SK-N-DZ (cell line): ENCODE measurements around the gene LDLRAP1. TPM values are rescaled to one million over a fixed set of nuclear protein-coding genes. Genes with fewer than 3 reads are reported as not detected.
"Not testable (repeated sequence)": the region's sequence is repeated elsewhere in the genome, so short reads cannot be mapped to it uniquely, and the experiment has no call there.

Experiments used
- DNase-seq: peaks from one replicate; pipeline ENCODE4 v3.0.0-alpha.2; 2015; ENCODE audit warnings: low spot score
- polyA plus RNA-seq, 2 experiments: library from polyadenylated mRNA; depleted of rRNA; stranded (reverse); fragments of >200 nt; gene quantifications; 2 replicates each; pipeline ENCODE4 v1.2.3, GENCODE V29; 2014

Gene LDLRAP1, protein sequence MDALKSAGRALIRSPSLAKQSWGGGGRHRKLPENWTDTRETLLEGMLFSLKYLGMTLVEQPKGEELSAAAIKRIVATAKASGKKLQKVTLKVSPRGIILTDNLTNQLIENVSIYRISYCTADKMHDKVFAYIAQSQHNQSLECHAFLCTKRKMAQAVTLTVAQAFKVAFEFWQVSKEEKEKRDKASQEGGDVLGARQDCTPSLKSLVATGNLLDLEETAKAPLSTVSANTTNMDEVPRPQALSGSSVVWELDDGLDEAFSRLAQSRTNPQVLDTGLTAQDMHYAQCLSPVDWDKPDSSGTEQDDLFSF
- 0.20 and 0.23 TPM in 2 replicates for polyA plus RNA-seq (2014; cell fraction: cytosol; rRNA removed)
- 0.06 and 0.21 TPM in 2 replicates for polyA plus RNA-seq (2014; cell fraction: nucleus; rRNA removed)

- DNase-seq, result no peak
Observed at GRCh38 chr1:25543425-25544242, at the start of gene LDLRAP1. Gene LDLRAP1, plus strand, starts transcription at chr1:25543606. Its CDS starts 93 bp downstream, at chr1:25543699.

DNA sequence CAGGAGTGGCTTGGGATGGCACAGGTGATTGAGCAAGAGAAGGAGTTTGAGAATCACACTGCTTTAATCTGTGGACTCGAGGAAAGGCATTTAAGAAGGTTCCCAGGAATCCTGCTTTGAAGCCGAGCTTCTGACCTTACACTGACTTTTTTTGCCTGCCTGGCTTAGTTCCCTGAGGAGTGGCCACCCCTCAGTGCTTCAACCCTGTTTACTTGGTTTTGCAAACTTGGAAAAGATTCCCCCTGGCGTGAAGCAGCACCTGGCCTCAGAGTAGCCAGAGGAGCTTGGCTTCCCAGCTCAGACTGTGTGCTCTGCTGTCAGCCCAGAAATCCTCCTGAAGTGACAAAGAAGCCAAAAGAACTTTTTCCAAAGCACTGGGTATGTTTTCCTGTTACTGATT, 48.5 kb upstream of the LDLRAP1 start:
- no peak for DNase-seq

DNA sequence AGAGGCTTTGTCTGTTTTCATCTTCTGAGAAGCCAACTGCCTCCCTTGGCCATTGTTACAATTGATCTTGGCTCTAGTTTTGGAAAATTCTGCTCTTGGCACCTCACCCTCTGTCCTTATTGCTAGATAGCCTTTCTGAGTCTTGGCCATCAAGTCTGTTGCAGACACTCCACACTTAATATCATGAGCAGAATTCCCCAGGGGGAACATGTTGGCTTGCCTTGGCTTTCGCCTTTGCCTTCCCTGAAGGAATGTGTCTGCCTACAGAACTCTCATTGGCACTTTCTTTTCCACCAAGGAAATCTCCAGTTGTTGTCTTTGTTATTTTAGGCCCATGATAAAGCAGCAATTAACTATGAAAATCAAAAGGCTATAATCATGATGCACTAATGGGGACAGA, 42.7 kb upstream of the LDLRAP1 start:
- no peak for DNase-seq

DNA sequence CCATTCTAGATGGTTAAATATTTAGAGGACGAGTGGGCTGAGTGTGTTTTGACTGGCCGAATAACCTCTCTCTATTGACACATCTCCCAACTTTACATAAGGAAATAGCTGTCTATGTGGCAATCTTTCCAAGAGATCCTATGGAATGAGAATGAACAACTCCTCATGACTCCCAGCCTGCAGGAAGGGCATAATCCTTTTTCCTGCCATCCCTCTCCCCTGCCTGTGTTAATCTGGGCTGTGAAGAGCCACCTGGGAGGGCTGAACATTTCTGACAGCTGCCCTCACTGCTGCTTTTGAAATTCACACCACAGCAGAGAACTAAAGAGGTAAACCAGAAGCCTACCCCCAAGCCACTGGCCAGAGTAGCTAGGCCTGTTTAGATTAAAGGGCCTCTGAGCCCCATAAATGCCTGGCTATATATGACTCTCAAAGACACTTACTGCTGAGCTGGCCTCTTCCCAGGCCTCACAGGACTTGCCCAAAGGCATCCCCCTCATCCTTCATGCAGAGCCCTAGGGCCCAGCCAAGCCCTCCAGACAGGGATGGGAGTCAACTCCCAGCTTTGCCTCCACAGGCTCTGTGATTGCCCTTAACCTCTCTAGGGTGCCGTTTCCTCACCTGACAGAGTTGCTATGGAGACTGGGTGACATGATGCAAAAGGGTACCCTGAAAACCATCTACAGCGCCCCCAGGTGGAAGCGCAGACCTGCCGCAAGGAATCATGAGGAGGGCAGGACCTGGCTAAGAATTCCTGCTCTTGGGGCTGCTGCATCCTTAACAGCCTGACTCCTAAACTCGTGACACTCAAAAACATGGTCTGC, 42.0 kb upstream of the LDLRAP1 start:
- DNase-seq, result no peak

DNA sequence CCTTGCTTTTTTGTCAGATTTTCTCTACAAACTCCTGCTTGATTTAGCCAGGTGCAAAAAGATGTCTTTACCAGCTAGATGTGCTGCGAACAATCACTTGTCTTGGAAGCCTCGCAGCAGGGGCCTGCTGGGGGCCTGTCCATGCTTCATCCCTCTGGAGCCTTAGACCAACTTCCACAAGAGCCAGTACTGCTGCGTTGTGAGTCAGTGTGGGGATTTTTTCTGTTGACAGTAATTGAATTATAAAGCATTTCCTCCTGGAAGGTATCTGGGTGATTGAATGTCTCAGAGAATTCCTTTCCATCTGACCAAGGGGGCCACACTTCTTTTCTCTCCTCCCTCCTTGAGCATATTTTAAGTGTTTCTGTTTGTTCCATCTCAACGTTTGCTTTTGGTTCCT, 40.4 kb upstream of the LDLRAP1 start:
- DNase-seq, result peak; percentile 35

DNA sequence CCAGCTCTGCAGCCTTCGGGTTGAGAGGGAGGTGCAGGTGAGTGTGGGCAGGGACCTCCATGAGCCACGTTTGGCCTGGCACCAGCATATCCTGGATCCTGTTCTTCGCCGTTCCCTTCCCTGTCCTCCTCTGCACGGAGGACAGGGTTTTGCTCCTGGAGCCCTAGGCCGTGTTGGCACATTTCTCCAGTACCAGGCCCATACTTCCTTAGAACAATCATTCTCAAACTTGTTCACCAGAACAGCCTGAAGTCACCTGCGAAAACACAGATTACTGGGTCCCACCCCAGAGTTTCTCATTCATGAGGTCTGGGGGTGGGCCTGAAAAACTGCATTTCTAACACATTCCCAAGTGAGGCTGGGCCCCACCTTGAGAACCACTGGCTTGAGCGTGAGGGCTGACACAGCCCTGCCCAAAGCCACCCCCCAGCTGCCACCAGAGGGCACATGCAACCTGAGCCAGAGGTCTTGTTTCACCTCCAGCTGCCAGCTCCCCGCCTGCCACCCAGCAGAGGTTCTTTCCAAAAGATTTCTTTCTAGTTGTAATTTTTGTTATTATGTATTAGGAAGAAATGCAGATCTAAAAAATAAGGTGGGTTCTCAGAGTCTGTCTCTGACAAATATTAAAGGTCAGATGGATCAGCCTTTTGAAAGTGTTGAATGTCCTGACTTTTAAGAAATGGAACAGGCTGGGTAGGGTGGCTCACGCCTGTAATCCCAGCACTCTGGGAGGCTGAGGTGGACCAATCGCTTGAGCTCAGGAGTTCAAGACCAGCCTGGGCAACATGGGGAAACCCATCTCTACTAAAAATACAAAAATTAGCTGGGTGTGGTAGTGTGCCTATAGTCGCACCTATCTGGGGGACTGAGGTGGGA, 39.6 kb upstream of the LDLRAP1 start:
- DNase-seq, result no peak

DNA sequence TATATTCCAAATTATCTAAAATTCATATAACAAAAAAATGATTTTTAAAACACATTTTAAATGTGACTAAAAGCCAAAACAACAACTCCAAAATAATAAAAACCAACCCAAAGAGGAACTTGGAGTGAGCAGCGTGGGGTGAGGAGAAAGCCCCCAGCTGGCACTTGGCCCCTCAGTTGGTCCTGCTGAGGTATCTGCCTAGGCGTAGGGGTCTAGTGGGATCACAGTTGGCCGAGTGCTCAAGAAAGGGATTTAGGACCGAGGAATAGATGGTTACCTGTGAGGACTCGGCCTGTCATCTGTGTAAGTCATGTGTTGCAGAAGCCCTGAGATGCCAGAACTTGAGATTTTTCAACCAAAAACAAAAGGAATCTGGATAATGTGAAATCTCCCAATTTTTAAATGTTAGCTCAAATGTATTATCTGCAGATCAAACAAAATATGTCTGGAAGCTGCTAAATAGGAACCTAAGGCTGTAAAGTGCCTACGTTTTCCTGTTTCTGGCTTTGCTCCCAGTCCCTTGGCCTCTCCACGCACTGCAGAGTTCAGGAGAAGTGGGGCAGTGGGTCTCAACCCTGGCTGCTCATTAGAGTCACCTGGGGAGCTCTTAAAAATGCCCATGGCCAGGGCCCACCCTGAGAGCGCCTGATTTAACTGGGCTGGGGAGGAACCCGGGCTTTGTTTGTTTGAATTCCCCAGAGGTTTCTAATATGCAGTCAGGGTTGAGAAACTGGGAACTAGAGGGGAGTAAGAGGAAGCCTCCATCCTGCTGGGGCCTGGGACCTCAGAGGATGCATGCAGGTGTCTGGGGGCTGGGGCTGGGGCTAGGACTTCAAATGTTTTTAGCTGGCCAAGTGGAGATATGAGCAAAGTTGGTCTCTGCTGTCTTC, 38.5 kb upstream of the LDLRAP1 start:
- no peak for DNase-seq

GRCh38 chr1:25505656-25506385, 37.6 kb upstream of the LDLRAP1 start:
- no peak for DNase-seq

DNA sequence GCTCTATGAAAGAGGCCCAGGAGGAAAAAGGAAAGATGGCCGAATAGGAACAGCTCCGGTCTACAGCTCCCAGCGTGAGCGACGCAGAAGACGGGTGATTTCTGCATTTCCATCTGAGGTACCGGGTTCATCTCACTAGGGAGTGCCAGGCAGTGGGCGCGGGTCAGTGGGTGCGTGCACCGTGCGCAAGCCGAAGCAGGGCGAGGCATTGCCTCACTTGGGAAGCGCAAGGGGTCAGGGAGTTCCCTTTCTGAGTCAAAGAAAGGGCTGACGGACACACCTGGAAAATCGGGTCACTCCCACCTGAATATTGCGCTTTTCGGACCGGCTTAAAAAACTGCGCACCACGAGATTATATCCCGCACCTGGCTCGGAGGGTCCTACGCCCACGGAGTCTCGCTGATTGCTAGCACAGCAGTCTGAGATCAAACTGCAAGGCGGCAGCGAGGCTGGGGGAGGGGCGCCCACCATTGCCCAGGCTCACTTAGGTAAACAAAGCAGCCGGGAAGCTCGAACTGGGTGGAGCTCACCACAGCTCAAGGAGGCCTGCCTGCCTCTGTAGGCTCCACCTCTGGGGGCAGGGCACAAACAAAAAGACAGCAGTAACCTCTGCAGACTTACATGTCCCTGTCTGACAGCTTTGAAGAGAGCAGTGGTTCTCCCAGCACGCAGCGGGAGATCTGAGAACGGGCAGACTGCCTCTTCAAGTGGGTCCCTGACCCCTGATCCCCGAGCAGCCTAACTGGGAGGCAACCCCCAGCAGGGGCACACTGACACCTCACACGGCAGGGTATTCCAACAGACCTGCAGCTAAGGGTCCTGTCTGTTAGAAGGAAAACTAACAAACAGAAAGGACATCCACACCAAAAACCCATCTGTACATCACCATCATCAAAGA, 36.6 kb upstream of the LDLRAP1 start:
- not testable (repeated sequence) for DNase-seq

GRCh38 chr1:25513666-25514065, 29.7 kb upstream of the LDLRAP1 start:
- DNase-seq, result no peak

DNA sequence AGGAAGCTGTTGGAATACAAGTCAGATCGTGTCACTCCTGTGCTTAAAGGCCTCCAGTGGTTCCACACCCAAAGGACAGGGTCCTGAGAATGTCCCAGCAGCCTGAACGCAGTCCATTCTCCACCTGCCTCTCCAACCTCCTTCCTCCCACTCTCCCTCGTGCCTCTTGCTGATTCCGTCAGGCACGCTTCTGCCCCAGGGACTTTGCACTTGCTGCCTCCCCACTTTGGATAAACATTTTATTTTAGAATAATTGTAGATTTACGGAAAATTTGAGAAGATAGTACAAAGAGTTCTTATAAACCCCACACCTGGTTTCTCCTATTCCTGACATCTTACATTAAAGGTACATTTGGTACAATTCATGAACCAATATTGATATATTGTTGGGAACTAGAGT, 28.4 kb upstream of the LDLRAP1 start:
- no peak for DNase-seq

DNA sequence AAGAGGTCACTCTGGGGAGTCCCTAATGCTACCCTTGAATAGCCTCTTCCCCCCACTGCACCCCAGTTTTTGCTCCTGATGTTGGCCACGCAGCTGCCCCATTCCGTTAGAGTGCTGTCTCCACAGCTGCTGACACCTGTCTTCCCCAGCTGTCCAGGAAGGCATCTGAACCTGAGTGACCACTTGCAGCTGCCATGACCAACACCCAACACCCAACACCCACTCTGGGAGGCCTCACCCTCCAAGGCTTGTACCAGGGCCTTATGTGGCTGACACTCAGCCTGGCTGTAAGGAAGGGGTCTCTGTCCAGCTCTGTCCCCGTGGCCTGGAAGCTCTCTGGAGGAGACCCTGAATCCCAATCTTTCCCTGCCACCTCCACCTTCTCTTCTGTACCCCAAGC, 26.7 kb upstream of the LDLRAP1 start:
- DNase-seq, result no peak

DNA sequence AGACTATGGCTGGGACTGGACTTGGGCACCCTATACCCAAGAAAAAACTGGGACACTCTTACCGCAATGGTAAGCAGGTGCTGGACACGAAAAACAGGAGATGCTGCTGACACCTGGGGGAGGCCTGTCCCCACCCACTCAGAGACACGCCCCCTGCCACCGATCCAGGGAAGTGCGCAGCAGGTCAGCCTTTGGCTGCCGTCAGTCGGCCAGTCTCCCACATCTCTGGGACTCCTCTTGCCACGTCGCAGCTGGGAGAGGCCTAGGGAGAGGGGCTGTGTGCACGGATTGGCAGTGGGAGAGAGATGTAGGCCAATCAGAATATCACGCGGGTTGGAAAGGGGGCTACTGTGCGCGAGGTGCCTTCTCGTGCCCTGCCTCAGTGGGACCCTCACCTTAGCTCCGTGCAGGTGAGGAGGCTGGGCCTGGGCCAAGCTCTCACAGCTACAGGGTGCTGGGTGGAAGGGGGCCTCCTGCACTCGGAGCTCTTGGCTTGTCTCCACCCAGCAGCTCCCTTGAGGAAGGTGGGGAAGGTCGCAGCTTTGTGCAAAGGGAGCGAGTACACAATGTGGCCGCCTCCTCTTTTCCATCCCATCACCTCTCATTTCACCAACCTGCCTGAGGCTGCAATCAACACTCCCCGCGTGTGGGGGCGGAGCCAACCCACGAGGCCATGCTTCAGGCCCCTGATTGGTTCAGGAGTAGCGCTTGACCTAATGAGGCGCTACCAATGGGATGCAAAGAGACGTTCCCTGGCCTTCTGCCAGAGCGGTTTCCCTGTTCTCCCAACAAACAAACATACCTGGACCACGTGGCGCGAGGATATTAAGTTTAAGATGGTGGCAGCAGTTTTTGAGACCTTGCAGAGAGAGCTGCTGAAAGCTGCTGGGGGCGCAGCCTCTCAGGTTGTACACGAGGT, 25.7 kb upstream of the LDLRAP1 start:
- DNase-seq, result no peak

DNA sequence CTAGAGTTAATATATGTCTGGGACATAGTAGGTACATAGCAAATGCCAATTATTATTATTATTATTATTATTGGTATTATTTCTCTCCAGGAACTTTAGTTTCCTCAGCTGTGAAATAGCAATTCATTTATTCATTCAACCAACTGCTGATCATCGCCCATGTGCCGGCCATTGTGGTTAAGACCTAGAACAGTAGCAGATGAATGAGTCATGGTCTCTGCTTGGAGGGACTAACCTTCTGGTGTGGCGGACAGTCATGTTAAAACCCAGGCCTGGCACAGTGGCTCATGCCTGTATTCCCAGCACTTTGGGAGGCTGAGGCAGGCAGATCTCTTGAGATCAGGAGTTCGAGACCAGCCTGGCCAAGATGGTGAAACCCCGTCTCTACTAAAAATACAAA, 23.8 kb upstream of the LDLRAP1 start:
- no peak for DNase-seq

DNA sequence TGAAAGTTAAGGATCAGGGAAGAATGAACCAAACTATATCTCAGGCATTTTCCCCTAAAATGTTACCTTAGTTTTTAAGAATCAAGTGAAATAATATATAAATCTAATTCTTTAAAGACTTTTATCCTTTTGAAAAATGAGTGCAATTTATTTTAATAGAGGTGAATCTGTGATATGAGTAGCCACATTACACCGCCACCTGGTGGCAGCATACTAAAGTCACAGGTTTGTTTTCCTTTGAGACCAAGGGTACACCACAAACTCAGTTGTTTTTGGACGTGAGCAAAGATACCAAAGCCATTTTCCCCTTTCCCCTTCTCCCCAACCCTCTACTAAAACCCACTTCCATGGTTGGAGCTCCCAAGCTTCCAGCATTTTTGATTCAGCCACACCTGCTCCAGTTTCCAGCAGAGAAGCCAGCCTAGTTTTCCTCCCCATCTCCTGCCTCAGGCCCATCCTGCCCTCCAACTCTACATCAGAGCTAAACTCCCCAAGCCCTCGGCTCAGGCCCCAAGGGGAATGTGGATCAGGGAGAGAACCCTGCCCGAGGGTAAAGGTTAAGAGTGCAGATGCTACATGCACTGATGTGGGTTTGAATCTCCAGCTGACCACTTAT, 22.9 kb upstream of the LDLRAP1 start:
- DNase-seq, result peak; percentile 42

DNA sequence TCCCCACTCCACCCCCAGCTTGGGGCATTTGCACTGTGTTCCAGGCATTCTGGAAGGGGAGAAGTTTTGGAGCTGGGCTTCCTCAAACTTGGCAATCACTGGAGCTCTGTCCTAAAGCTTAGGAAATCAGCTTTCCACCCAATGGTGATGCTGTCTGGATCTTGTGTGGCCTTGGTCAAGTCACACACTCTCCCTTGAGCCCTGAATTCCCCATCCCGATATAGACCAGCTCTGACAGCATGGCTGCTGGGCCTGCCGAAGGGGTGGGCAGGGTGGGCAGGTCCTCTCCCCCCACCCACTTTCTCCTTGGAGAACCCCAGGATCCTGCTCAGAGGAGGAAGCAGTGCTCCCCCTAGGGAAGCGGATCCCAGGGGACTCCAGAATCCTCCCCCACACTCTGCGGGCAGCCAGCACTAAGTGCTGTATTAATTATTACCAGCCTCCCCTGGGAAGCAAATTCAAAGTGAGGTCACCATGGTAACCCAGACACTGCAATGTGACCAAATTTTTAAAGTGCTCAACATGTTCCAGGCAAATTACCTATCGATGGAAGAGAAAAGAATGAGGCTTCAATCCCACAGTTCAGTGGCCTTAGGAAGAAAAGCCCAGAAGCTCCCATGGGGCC, 21.3 kb upstream of the LDLRAP1 start:
- no peak for DNase-seq
